Heart left ventricle (tissue), 16 donors: ENCODE results near the gene TRIM40. TPM values are rescaled to one million over a fixed set of nuclear protein-coding genes. Genes with fewer than 3 reads are reported as not detected.
"Not testable (repeated sequence)": the region's sequence is repeated elsewhere in the genome, so short reads cannot be mapped to it uniquely, and the experiment has no call there.

ENCODE experiments used
- ATAC-seq, 4 donors: fragments of 200-7000 bp; cut with Tn5 transposase; one replicate each; pipeline ENCODE4 v1.9.1; 2020 to 2022; ENCODE audit warnings: moderate library complexity in 4 of 4, mild to moderate bottlenecking in 3 of 4, moderate number of reproducible peaks in 1 of 4
- DNase-seq, 5 donors: peaks; one replicate each; pipeline ENCODE4 v3.0.0-alpha.2; 2020
- H3K27ac ChIP-seq, 12 donors: fragments of 200-600 bp; sonication (generic) in 4 of 12; one replicate each; pipeline versions ENCODE4 v1.5.0 to v1.8.0; 2016 to 2022; ENCODE audit warnings: mild to moderate bottlenecking in 2 of 12
- H3K27me3 ChIP-seq, 9 donors: fragments of 200-600 bp; sonication (generic) in 2 of 9; one replicate each; pipeline versions ENCODE4 v1.5.1 to v1.8.0; 2016 to 2022; ENCODE audit warnings: mild to moderate bottlenecking in 3 of 9
- H3K36me3 ChIP-seq, 9 donors: fragments of 200-600 bp; sonication (generic) in 2 of 9; one replicate each; pipeline versions ENCODE4 v1.5.0 to v1.8.0; 2018 to 2022; ENCODE audit warnings: mild to moderate bottlenecking in 2 of 9
- H3K4me1 ChIP-seq, 12 donors: fragments of 200-600 bp; sonication (generic) in 4 of 12; one replicate each; pipeline versions ENCODE4 v1.5.0 to v1.8.0; 2016 to 2022; ENCODE audit warnings: mild to moderate bottlenecking in 3 of 12
- H3K4me3 ChIP-seq, 12 donors: fragments of 200-600 bp; sonication (generic) in 4 of 12; one replicate each; pipeline versions ENCODE4 v1.5.0 to v1.8.0; 2017 to 2022; ENCODE audit warnings: mild to moderate bottlenecking in 9 of 12, moderate library complexity in 4 of 12
- H3K9me3 ChIP-seq, 12 donors: fragments of 200-600 bp; sonication (generic) in 4 of 12; one replicate each; pipeline versions ENCODE4 v1.5.0 to v1.8.0; 2016 to 2022; ENCODE audit warnings: mild to moderate bottlenecking in 1 of 12
- CTCF ChIP-seq, 12 donors: fragments of 200-600 bp; sonication (generic) in 4 of 12; IDR thresholded peaks; one replicate each; pipeline versions ENCODE4 v1.5.0 to v1.8.0; 2018 to 2022; ENCODE audit warnings: antibody characterized with exemption in 12 of 12, mild to moderate bottlenecking in 5 of 12
- POLR2A ChIP-seq, 2 donors: fragments of 450-650 bp; IDR thresholded peaks; one replicate each; pipeline ENCODE4 v1.6.1; 2017; ENCODE audit warnings: antibody characterized with exemption in 2 of 2, mild to moderate bottlenecking in 2 of 2, moderate library complexity in 2 of 2
- WGBS, 4 donors: extraction: QIAGEN DNeasy Blood & Tissue Kit in 2 of 4; methylation state at CpG; one replicate each; pipeline versions ENCODE4 v1.1.5 to v1.1.7; 2013 to 2018; 5-methylcytosine and 5-hydroxymethylcytosine counted together
- intact Hi-C, 10 donors: fragments of 100-400 bp; cut with DNase I; formaldehyde crosslinking; loops; one replicate each; pipeline versions ENCODE4 v1.11.1 to v1.14.2; 2022
- polyA plus RNA-seq, 2 donors: library from polyadenylated mRNA; stranded (reverse); fragments of 200-250 nt; gene quantifications; one replicate each; pipeline ENCODE4 v1.2.3, GENCODE V29; 2013
- total RNA-seq, 9 donors: library from RNA; depleted of rRNA in 2 of 9; stranded (reverse); fragments of >200 nt in 2 of 9; fragmentation: NEBNext Ultra II Directional in 3 of 9; extraction: Animal tissue kit (Norgen Biotek cat#: 25700) in 3 of 9; gene quantifications; one replicate each; pipeline versions ENCODE4 v1.1.0 to v1.2.4, GENCODE V29; 2016 to 2023
- donor health status: ischemic (EF 13 %, LVEDD 7.1; RV severe dilation, severe dysfunction).
- donor health status: healthy with polysubstance abuse.
- donor health status: DM: no; HTN: yes; CAD: no.
- donor health status: DM: no; HTN: no; CAD: no.
- donor health status: ischemic (EF 25% LVEDD 6.9; RV normal size, moderate dysfunction).
- donor health status: ischemic (EF 25% LVEDD 5.7; RV mildly dilated, moderate dysfunction).
- donor health status: healthy.
- donor health status: DM: yes; HTN: yes; CAD: no.
- donor health status: ischemic (EF 35%, LVEDD 5.7; RV mildly dilated, moderate dysfunction).
- donor health status: nonischemic (EF 11% LVEDD 7.7; RV severe dilation, severe dysfunction).
- donor health status: DM: yes; HTN: yes; CAD: no.
- donor health status: PGD.
- donor health status: ischemic (EF 29% LVEDD 5.4; RV normal size, mild dysfunction).
- donor health status: nonischemic (EF 23%, LVEDD 6.1; RV moderate dilation, normal function).

The TRIM40 gene
- total and polyA plus RNA-seq, 11 donors = not detected

- Histone ChIP-seq H3K27ac (no peak within 1 kb of the TSS), H3K4me1 (peaks cover 0 to 6% (median 0%) of the 10 kb centered on the region in 12 donors), H3K9me3 (no peaks in the 10 kb centered on the region), H3K27me3 (peaks cover 0 to 81% (median 27%) of the 10 kb centered on the region in 9 donors), H3K36me3 (no peaks in the 10 kb centered on the region), H3K4me3 (no peak within 1 kb of the TSS)
- WGBS, 4 donors = 76 to 87% (median 79%) methylated on average over 3 of the region's 3 CpGs
- ATAC-seq = no peak
- no peak for DNase-seq
- TF ChIP-seq POLR2A (IDR thresholded peaks at IDR 0.05) (no peak), CTCF (IDR thresholded peaks at IDR 0.05) (no peak)
- intact Hi-C loops = no loop called here
Measured at GRCh38 chr6:30113003-30113759, 22.8 kb upstream of the TRIM40 start, which contains the start of gene TRIM31. TRIM31 (minus strand) TSS chr6:30113090; CDS start chr6:30112805, 285 bp downstream.

GRCh38 chr6:30113841-30114240 is 22.1 kb upstream of the TRIM40 start:
- H3K27me3 ChIP-seq = peaks cover 0 to 83% (median 27%) of the 10 kb centered on the region in 9 donors
- ATAC-seq (no peak), DNase-seq (no peak)
- H3K36me3 ChIP-seq = no peaks in the 10 kb centered on the region
- no peak overlapping the region for H3K27ac ChIP-seq
- intact Hi-C loops = no loop called here
- WGBS, 4 donors = 67 to 82% (median 77%) methylated on average over 1 of the region's 1 CpG
- H3K4me1 ChIP-seq = peaks cover 0 to 6% (median 0%) of the 10 kb centered on the region in 12 donors
- TF ChIP-seq POLR2A (IDR thresholded peaks at IDR 0.05) (no peak), CTCF (IDR thresholded peaks at IDR 0.05) (no peak)
- H3K9me3 ChIP-seq = no peaks in the 10 kb centered on the region
- H3K4me3 ChIP-seq = no peak overlapping the region

GRCh38 chr6:30116724-30117123 is 19.2 kb upstream of the TRIM40 start:
- intact Hi-C loops = no loop called here
- Histone ChIP-seq H3K36me3 (no peaks in the 10 kb centered on the region), H3K27me3 (peaks cover 0 to 63% (median 5%) of the 10 kb centered on the region in 9 donors), H3K4me3 (no peak overlapping the region), H3K9me3 (no peaks in the 10 kb centered on the region), H3K27ac (no peak overlapping the region), H3K4me1 (peaks cover 0 to 6% (median 0%) of the 10 kb centered on the region in 12 donors)
- 72 to 84% (median 79%) methylated on average over 6 of the region's 6 CpGs for WGBS, 4 donors
- DNase-seq (no peak), ATAC-seq (no peak)
- TF ChIP-seq POLR2A (IDR thresholded peaks at IDR 0.05) (no peak), CTCF (IDR thresholded peaks at IDR 0.05) (peak in 1 of 12 donors; percentile 10)

DNA sequence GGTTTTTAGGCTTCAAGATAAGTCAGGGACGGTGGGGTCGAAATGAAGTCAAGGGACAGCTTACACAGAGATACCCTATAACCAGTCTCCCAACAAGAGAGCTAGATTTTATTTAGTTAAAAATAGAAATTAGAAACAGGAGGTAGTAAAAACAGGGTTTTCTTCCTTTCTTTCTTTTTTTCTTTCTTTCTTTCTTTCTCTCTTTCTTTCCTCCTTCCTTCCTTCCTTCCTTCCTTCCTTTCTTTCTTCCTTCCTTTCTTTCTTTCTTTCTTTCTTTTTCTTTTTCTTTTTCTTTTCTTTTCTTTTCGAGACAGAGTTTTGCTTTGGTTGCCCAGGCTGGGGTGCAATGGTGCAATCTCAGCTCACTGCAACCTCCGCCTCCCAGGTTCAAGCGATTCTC is 17.2 kb upstream of the TRIM40 start:
- intact Hi-C loops, H3K27ac ChIP-seq, H3K4me1 ChIP-seq, DNase-seq, H3K4me3 ChIP-seq, H3K36me3 ChIP-seq, ATAC-seq, H3K9me3 ChIP-seq: not testable (repeated sequence)
- peaks cover 0 to 49% (median 4%) of the 10 kb centered on the region in 9 donors for H3K27me3 ChIP-seq
- WGBS, 4 donors = 82 to 89% (median 88%) methylated on average over 5 of the region's 5 CpGs
